Upper lobe of left lung (tissue), 6 donors: ENCODE results near the gene C11orf58. TPM values are rescaled to one million over a fixed set of nuclear protein-coding genes. Genes with fewer than 3 reads are reported as not detected.

ENCODE experiments used
- ATAC-seq, 2 donors: fragments of 200-7000 bp; cut with Tn5 transposase; one replicate each; pipeline ENCODE4 v1.9.1; 2022; ENCODE audit warnings: mild to moderate bottlenecking in 2 of 2, moderate library complexity in 2 of 2; ENCODE audit not compliant: low FRiP score in 2 of 2
- DNase-seq, 2 donors: peaks; one replicate each; pipeline ENCODE4 v3.0.0-alpha.2; 2019 to 2020
- H3K27ac ChIP-seq, 4 donors: fragments of 200-600 bp; sonication (generic); one replicate each; pipeline ENCODE4 v1.5.1; 2016 to 2019
- H3K27me3 ChIP-seq, 4 donors: fragments of 200-600 bp; sonication (generic); one replicate each; pipeline ENCODE4 v1.5.1; 2017 to 2019
- H3K36me3 ChIP-seq, 4 donors: fragments of 200-600 bp; sonication (generic); one replicate each; pipeline ENCODE4 v1.5.1; 2016 to 2019
- H3K4me1 ChIP-seq, 4 donors: fragments of 200-600 bp; sonication (generic); one replicate each; pipeline ENCODE4 v1.5.1; 2018 to 2019
- H3K4me3 ChIP-seq, 4 donors: fragments of 200-600 bp; sonication (generic); one replicate each; pipeline ENCODE4 v1.5.1; 2017 to 2019; ENCODE audit warnings: mild to moderate bottlenecking in 2 of 4, moderate library complexity in 1 of 4
- H3K9me3 ChIP-seq, 4 donors: fragments of 200-600 bp; sonication (generic); one replicate each; pipeline ENCODE4 v1.5.1; 2018 to 2019
- CTCF ChIP-seq, 6 experiments: fragments of 450-650 bp in 4 of 6; fragments of 200-600 bp in 2 of 6; sonication (generic) in 2 of 6; IDR thresholded peaks; one replicate each; pipeline ENCODE4 v1.5.1; 2016 to 2019; ENCODE audit warnings: antibody characterized with exemption in 6 of 6
- EP300 ChIP-seq, 4 donors: sonication (generic); formaldehyde crosslinking; IDR thresholded peaks; one replicate each; pipeline ENCODE4 v1.5.1; 2017; ENCODE audit warnings: antibody characterized with exemption in 4 of 4, control low read depth in 2 of 4
- POLR2A ChIP-seq, 4 donors: fragments of 450-650 bp; IDR thresholded peaks; one replicate each; pipeline ENCODE4 v1.5.1; 2016 to 2017; ENCODE audit warnings: antibody characterized with exemption in 4 of 4, mild to moderate bottlenecking in 2 of 4
- POLR2AphosphoS5 ChIP-seq, 2 donors: sonication (generic); formaldehyde crosslinking; IDR thresholded peaks; one replicate each; pipeline ENCODE4 v1.5.1; 2017; ENCODE audit warnings: antibody characterized with exemption in 2 of 2
- WGBS, 2 donors: methylation state at CpG; one replicate each; pipeline ENCODE4 v1.1.5; 2017 to 2018; 5-methylcytosine and 5-hydroxymethylcytosine counted together
- total RNA-seq, 6 donors: library from RNA; depleted of rRNA in 4 of 6; stranded (reverse); fragments of >200 nt in 4 of 6; gene quantifications; one replicate each; pipeline versions ENCODE4 v1.1.0 to v1.2.1, GENCODE V29; 2016 to 2021
- donor health status: DM: no; HTN: no; CAD: no; lungs with moderate emphysema.
- donor health status: DM: no; HTN: yes; CAD: no; lungs with severe emphysema.

C11orf58 gene
- total RNA-seq, 6 donors from 2014 or later = 99.9 to 179 (median 112) TPM

GRCh38 chr11:16770016-16770415 is 31.6 kb downstream of the C11orf58 start:
- H3K9me3 ChIP-seq = no peaks in the 10 kb centered on the region
- H3K27me3 ChIP-seq = no peaks in the 10 kb centered on the region
- H3K36me3 ChIP-seq = no peaks in the 10 kb centered on the region
- no peak for DNase-seq
- no peak overlapping the region for H3K4me3 ChIP-seq
- no peaks in the 10 kb centered on the region for H3K4me1 ChIP-seq
- ATAC-seq = no peak
- no peak overlapping the region for H3K27ac ChIP-seq
- no peak for TF ChIP-seq CTCF (IDR thresholded peaks at IDR 0.05)
- no peak for TF ChIP-seq POLR2AphosphoS5 (IDR thresholded peaks at IDR 0.05)
- TF ChIP-seq EP300 (IDR thresholded peaks at IDR 0.05) = no peak
- no peak for TF ChIP-seq POLR2A (IDR thresholded peaks at IDR 0.05)
- 86 to 87% methylated on average over 11 of the region's 11 CpGs for WGBS, 2 donors

- ATAC-seq (no peak), DNase-seq (no peak)
- TF ChIP-seq POLR2AphosphoS5 (IDR thresholded peaks at IDR 0.05) (no peak), CTCF (IDR thresholded peaks at IDR 0.05) (no peak), POLR2A (IDR thresholded peaks at IDR 0.05) (no peak), EP300 (IDR thresholded peaks at IDR 0.05) (no peak)
- Histone ChIP-seq H3K27ac (no peak overlapping the region), H3K9me3 (no peaks in the 10 kb centered on the region), H3K27me3 (no peaks in the 10 kb centered on the region), H3K4me3 (no peak overlapping the region), H3K36me3 (no peaks in the 10 kb centered on the region), H3K4me1 (no peaks in the 10 kb centered on the region)
- WGBS, 2 donors = 84 to 90% methylated on average over 11 to 12 of the region's 12 CpGs
Measured at GRCh38 chr11:16771350-16772140, 33.1 kb downstream of the C11orf58 start.

GRCh38 chr11:16772141-16772512 is 33.7 kb downstream of the C11orf58 start:
- Histone ChIP-seq H3K27me3 (no peaks in the 10 kb centered on the region), H3K4me3 (no peak overlapping the region), H3K36me3 (no peaks in the 10 kb centered on the region), H3K27ac (no peak overlapping the region), H3K9me3 (no peaks in the 10 kb centered on the region), H3K4me1 (no peaks in the 10 kb centered on the region)
- 88 to 94% methylated on average over 2 of the region's 2 CpGs for WGBS, 2 donors
- no peak for TF ChIP-seq CTCF (IDR thresholded peaks at IDR 0.05)
- no peak for TF ChIP-seq EP300 (IDR thresholded peaks at IDR 0.05)
- TF ChIP-seq POLR2AphosphoS5 (IDR thresholded peaks at IDR 0.05) = no peak
- no peak for TF ChIP-seq POLR2A (IDR thresholded peaks at IDR 0.05)
- no peak for ATAC-seq
- no peak for DNase-seq

GRCh38 chr11:16773981-16774935 is 35.8 kb downstream of the C11orf58 start:
- no peaks in the 10 kb centered on the region for H3K9me3 ChIP-seq
- TF ChIP-seq EP300 (IDR thresholded peaks at IDR 0.05) = no peak
- no peak for TF ChIP-seq POLR2A (IDR thresholded peaks at IDR 0.05)
- TF ChIP-seq CTCF (IDR thresholded peaks at IDR 0.05) = no peak
- no peak for TF ChIP-seq POLR2AphosphoS5 (IDR thresholded peaks at IDR 0.05)
- no peak overlapping the region for H3K27ac ChIP-seq
- ATAC-seq (no peak), DNase-seq (no peak)
- no peaks in the 10 kb centered on the region for H3K27me3 ChIP-seq
- WGBS, 2 donors = 54 to 60% methylated on average over 8 to 9 of the region's 9 CpGs
- H3K4me1 ChIP-seq = no peaks in the 10 kb centered on the region
- H3K36me3 ChIP-seq = peaks cover 0 to 3% (median 0%) of the 10 kb centered on the region in 4 donors
- no peak overlapping the region for H3K4me3 ChIP-seq
